ENCODE data around the gene NOX5.

The NOX5 gene

DNA sequence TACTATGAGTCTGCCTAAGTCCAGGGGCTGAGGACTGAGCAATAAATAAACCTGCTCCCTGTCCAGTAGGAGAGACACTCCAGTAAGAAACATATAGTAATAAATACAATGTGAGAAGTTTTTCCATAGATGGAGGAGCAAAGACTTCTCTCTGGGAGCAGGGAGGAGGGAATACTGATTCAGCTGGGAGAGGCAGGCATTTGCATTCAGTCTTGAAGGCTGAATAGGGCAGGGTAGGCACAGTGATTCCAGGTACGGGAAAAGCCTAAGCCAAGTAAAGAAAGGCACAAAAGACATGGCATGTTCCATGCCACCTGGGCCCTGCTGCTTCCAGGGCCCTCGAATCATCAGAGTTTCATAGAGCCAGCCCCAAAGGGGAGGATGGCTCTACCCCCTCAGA, 86.3 kb downstream of the NOX5 start:
- no peak for DNase-seq (ENCODE audit: low spot score)

DNA sequence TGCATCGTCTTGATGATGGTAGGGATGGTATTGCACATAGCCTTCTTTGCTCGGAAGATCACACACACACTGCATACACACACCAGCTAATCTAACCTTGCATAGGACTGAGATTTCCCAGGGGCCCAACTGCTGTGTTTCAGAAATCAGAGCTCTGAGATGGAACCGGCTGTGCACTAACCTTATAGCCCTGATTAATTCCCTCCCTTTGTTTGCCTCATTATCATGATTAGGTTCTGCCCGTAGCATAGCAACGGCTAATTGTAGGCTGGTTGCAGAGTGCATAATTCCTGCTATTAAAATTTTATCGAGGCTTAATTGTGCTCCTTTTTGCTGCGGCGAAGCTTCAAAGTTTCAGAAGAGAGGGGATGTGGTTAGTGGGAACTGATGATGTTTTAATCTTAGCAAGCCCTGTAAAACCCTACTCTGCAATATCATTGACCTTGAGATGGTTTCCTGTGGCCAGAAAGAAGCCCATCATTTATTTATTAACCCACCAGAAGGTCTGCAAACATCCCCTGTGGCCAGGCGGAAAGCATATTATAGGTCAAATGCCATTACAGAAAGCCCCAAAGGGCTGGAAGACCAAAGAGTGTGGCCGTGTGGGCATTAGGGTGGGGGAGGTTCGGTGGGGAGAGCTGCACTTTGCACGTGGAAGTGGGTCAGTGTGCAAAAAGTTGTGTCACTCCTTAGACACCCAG, 89.7 kb downstream of the NOX5 start:
- no peak for DNase-seq (ENCODE audit: low spot score)

DNA sequence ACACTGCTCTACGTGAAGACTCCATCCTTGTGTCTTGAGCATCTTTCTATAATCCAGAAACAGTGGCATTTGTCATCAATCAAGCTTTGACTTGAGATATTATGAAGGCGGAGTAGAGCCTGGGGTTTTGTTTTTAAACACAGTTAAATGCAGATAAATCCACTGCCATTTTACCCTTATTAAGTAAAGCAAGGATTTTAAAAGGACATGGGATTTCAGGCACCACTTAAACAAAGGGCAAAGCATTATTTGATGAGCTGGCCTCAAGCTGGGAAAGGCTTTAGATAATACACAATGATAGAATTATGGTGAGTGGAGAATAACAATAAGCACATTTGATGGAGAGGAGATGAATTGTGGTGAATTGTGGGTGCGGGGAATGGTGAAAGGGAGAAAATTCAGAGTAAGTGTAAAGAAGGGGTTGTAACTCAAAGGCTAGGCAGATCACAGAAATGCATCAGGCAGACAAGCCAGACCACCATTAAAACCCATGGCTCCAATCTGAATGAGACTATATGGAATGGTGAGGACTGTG, 91.0 kb downstream of the NOX5 start:
- no peak for DNase-seq (ENCODE audit: low spot score)

DNA sequence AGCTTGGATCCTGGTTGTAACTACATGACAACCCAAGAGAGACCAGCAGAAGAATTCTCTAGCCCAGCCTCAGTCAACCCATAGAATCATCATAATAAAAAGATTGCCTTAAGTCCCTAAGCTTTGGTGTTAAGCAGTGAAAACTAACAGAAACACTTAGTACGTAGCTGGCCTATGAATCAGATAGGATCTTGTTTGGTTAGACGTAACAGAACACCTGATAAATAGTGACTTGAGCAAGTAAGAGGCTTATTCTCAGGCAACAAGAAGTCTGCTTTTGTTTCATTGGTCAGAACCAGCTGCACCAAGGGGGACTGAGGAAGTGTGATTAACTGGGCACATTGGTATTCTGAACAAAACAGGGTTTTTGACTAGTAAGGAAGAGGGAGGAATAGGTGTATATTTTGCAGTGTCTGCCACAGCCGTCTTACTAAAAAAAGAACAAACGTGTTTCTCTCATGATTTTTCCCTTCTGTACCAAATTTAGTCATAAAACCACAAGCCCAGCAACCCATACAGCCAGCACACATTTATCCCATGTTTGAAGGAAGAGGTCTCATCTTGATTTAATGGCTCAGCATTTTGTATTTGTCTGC, 92.6 kb downstream of the NOX5 start:
- DNase-seq (ENCODE audit: low spot score): no peak
